ENCODE results near the gene CD200. TPM values are rescaled to one million over a fixed set of nuclear protein-coding genes. Genes with fewer than 3 reads are reported as not detected.

Gene CD200
- total RNA-seq, 4 donors from 2014 or later = 7.2 to 22.9 (median 7.6) TPM

GRCh38 chr3:112389961-112390360 lies 57.0 kb downstream of the CD200 start:
- Histone ChIP-seq H3K36me3 (no peaks in the 10 kb centered on the region), H3K4me3 (no peak overlapping the region), H3K27me3 (no peaks in the 10 kb centered on the region), H3K27ac (replicated peaks in 1 of 4) (peak overlapping the region; percentile 23 to 89 (median 78)), H3K9me3 (no peaks in the 10 kb centered on the region), H3K4me1 (peaks cover 13 to 35% (median 26%) of the 10 kb centered on the region in 4 donors)
- TF ChIP-seq CTCF (IDR thresholded peaks at IDR 0.05) (no peak), POLR2AphosphoS5 (IDR thresholded peaks at IDR 0.05) (no peak), EP300 (IDR thresholded peaks at IDR 0.05) (no peak), POLR2A (IDR thresholded peaks at IDR 0.05; ENCODE audit: low read depth) (no peak)
- intact Hi-C loops (cut with DNase I) = no loop called here
- DNase-seq (ENCODE audit: extremely low spot score) = no peak

- DNase-seq (ENCODE audit: extremely low spot score) = no peak
- Histone ChIP-seq H3K4me3 (no peak overlapping the region), H3K4me1 (peaks cover 13 to 43% (median 35%) of the 10 kb centered on the region in 4 donors), H3K27ac (replicated peaks in 1 of 4) (peak overlapping the region; percentile 75 to 89 (median 84)), H3K9me3 (no peaks in the 10 kb centered on the region), H3K27me3 (no peaks in the 10 kb centered on the region), H3K36me3 (no peaks in the 10 kb centered on the region)
- intact Hi-C loops (cut with DNase I) = no loop called here
- TF ChIP-seq POLR2A (IDR thresholded peaks at IDR 0.05; ENCODE audit: low read depth) (no peak), POLR2AphosphoS5 (IDR thresholded peaks at IDR 0.05) (peak in 1 of 2 donors; percentile 16), EP300 (IDR thresholded peaks at IDR 0.05) (no peak), CTCF (IDR thresholded peaks at IDR 0.05) (no peak)
- WGBS = 11% methylated on average over 4 of the region's 4 CpGs
Observed at GRCh38 chr3:112390783-112391641, 58.1 kb downstream of the CD200 start.

- intact Hi-C loops (cut with DNase I) = no loop called here
- 72% methylated on average over 3 of the region's 3 CpGs for WGBS
- peak overlapping the region; percentile 75 to 89 (median 84) for H3K27ac ChIP-seq (replicated peaks in 1 of 4)
- no peaks in the 10 kb centered on the region for H3K36me3 ChIP-seq
- DNase-seq (ENCODE audit: extremely low spot score) = no peak
- no peaks in the 10 kb centered on the region for H3K27me3 ChIP-seq
- H3K4me1 ChIP-seq = peaks cover 13 to 43% (median 36%) of the 10 kb centered on the region in 4 donors
- no peaks in the 10 kb centered on the region for H3K9me3 ChIP-seq
- TF ChIP-seq EP300 (IDR thresholded peaks at IDR 0.05) (no peak), CTCF (IDR thresholded peaks at IDR 0.05) (no peak), POLR2AphosphoS5 (IDR thresholded peaks at IDR 0.05) (no peak), POLR2A (IDR thresholded peaks at IDR 0.05; ENCODE audit: low read depth) (no peak)
- no peak overlapping the region for H3K4me3 ChIP-seq
Observed at GRCh38 chr3:112391648-112392047, 58.7 kb downstream of the CD200 start.

GRCh38 chr3:112392393-112393359 lies 59.7 kb downstream of the CD200 start:
- H3K27ac ChIP-seq (replicated peaks in 1 of 4) = peak overlapping the region; percentile 75 to 89 (median 84)
- intact Hi-C loops (cut with DNase I) = no loop called here

More at GRCh38 chr3:112392393-112393359, 59.7 kb downstream of the CD200 start:
- WGBS = 73% methylated on average over 6 of the region's 6 CpGs
- DNase-seq (ENCODE audit: extremely low spot score) = no peak
- Histone ChIP-seq H3K4me3 (no peak overlapping the region), H3K4me1 (peaks cover 13 to 43% (median 36%) of the 10 kb centered on the region in 4 donors), H3K27me3 (no peaks in the 10 kb centered on the region), H3K9me3 (no peaks in the 10 kb centered on the region), H3K36me3 (no peaks in the 10 kb centered on the region)
- TF ChIP-seq EP300 (IDR thresholded peaks at IDR 0.05) (no peak), POLR2A (IDR thresholded peaks at IDR 0.05; ENCODE audit: low read depth) (no peak), POLR2AphosphoS5 (IDR thresholded peaks at IDR 0.05) (no peak), CTCF (IDR thresholded peaks at IDR 0.05) (no peak)

Data from esophagus muscularis mucosa (tissue), 4 donors.